HG02938 (cell line): ENCODE results near the gene LPIN2.

Source experiments
- ATAC-seq: cut with Tn5 transposase; IDR thresholded peaks from one replicate; pipeline ENCODE4 v1.9.1; 2021; ENCODE audit warnings: mild to moderate bottlenecking, moderate library complexity; ENCODE audit not compliant: unreplicated experiment

LPIN2 gene

DNA sequence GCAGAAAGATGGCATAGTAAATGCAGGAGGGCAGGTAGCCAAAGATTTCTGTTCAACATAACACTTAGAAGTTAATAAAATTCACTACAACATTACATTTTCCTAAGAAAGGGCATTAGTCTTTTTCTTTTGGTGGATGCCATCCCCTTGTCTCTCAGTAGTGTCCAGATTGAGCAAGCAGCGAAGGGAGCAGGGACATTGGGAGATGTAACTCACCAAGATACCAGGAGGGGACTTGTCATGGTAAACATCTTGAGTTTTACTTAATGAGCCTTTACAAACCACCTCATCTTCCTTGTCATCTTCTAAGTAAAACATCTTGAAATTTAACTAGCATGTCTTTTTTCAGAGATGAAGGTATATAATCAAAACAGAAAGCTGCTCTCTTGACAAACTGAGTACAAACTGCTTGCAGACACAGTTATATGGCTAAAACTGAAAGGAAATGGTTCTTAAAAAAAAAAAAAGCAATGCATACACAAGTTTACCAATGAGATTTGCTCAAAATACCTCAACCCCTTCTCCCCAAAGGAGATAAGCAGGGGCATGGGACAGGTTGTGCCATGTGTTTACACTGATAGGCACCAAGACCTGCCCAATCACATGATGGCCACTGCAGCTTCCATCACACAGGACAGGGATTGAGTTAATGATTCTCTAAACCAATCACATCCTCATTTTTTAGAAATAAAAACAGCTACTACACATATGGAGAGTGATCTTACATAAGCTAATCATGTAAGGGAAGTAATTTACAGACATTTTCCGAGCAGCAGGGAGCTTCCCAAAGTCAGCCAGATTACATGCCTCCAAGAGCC lies 30.3 kb downstream of the LPIN2 start:
- no peak for ATAC-seq

DNA sequence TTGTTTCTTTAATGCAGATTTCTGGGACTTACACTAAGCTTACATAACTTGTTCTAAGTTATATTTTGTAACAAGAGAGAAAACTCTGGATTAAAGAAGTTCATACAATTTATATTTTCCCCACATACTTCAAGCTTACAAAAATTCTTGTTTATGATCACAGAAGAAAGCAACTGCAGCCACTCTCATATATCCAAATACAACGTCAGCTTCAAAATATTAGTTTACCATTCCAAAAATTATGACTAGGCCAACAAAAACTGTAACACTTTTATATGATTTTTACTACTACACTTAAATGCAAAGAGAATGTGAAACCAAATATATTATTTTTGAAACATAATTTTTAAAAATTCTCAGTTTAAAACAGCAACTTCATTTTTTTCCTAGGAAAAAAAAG lies 30.9 kb downstream of the LPIN2 start:
- ATAC-seq, result no peak

DNA sequence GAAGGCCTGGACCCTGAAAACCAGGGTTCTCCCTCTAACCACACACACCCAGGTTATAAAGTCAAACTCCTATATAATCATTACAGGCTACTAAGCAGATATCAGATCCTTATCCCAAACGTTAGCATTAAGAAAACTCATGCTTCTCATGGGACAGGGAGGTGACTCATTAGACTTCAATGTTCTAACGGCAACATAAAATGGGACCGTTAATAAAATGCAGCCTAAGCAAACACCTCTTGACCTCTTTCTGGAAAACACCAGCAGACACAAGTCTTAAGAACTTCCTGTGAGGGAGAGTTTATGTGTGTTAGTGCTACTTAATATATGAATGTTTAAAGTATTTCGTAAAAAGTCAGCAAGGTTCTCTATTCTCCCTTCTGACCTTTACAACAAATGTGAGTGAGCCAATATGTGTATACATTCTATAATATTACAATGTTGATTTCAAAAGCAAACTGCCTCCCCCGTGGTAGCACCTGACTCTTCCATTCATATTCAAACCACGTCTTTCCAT lies 31.7 kb downstream of the LPIN2 start:
- no peak for ATAC-seq

DNA sequence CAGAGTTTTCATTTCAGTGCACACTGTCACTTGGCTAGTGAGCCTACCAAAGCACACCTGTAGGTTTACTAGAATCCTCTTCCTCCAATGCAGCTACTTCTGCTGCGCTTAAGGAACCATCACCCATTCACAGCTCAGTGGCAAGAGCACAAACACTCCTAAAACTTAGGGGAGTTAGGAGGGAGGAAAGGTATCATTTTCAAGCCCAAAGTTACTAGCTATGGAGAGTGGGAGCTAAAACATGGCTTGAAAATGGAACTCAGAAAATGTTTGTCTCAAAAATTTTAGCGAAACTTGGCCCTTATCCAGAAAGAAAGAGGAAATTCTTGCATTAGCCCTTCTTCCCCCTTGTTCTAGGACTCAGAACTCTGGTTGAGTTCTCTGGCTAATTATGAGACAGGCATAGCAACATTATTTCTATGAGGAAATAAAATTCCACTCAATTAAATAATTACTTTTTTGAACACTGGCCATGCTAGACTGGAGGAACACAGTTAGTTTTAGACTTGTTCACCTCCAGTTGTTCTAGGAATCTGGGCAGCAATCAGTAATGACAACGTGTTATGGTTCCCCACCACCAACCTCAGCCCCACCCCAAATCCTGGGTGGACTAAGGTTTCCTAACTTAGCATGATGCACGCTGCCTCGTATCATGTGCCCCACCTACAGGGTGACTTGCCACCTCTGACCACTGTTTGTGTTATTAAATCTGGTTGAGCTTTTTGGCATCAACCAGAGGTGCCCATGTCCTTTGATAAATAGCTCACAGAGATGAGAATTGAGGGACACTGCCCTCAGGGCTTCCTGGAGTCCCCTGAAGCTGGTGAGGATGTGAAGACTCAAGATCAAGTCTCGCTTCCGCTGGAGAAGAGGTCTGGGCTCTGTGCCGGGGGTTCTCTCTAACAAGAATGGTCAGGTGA lies 32.8 kb downstream of the LPIN2 start:
- ATAC-seq, result no peak

DNA sequence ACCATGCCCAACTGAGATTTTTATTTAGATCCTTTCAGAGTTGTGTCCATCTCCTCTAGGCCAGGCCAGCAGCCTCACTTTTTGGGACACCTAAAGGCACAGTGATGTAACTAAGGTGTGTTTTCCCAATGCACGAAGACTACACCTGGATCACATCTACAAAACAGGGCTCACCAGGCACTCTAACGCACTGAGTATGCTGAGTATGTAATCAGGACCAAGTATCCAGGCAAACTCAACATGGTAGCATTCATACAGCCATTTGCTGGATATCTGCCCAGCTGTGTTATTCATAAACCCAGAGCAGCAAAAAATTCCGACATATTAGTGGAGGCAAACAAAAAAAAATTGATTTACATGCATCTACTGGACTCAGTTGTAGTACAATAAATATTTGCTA lies 33.8 kb downstream of the LPIN2 start:
- no peak for ATAC-seq

DNA sequence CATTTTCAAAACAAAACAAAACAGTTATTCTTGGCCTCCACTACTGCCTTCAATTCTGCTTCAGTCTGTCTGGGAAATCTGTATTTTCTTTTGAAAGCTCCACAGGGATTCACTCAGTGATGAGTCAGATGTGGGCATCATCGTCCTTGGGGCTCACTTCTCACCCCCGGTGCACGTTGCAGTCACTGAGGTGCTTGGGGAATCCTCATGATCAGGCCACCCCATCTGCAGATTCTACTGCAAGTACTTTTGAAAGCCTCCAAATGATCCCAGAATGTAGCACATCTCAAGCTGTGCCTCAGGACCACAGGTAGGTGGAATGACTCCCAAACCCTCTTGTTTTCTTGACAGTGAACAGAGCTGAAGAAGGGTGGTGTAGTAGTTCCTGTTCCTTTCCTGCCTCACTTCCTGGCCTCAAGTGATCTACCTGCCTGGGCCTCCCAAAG lies 34.3 kb downstream of the LPIN2 start:
- peak; percentile 6 for ATAC-seq

DNA sequence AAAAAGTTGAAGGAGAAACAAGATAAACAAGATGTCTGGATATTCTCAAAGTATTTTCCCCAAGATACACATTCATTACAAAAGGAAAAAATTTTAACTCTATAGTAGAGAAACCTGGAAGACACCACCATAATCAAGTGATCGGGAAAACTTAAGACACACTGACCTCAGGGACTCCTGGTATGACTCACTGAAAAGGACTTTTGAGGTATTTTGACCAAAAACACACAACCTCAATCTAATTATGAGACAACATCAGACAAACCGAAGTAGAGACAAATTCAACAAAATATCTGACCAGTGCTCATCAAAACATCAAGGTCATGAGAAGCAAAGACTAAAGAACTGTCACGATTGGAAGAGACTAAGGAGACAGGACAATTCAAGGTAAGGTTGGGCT lies 34.7 kb downstream of the LPIN2 start:
- ATAC-seq, result peak; percentile 50

DNA sequence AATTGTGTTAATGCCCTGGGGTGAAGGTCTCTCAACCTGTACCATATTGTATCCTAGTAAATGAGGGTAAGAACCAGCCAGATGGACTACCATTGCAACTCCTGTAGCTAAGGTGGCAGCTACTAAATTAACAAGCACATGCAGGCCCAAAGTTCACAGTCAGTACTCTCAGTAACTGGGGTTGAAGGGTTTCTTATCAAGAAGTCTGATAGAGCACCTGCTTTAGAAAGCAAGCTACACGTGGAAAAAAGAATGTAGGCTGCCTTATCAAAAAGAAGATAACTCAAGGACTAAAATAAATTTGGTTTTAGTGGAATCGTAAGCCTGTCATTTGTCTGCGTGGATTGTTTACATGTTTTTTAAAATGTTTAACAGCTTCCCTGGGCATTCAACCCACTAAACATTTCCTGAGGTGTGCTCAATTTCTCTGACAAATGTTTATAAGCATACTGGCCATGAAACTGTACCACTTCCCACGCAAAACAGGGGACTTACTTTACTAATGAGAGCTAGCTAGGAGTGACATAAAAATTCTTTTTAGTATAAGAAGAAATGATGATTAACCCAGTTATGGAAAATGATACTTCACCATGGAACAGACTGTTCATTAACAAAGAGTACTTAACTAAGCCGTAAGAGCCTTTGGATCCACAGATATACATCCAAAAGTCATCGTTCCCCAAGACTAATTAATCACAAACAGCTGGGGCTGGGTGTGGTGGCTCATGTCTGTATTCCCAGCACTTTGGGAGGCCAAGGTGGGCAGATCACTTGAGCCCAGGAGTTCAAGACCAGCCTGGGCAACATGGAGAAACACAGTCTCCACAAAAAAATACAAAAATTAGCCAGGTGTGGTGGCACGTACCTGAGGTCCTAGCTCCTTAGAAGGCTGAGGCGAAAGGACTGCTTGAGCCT lies 36.5 kb downstream of the LPIN2 start:
- no peak for ATAC-seq

DNA sequence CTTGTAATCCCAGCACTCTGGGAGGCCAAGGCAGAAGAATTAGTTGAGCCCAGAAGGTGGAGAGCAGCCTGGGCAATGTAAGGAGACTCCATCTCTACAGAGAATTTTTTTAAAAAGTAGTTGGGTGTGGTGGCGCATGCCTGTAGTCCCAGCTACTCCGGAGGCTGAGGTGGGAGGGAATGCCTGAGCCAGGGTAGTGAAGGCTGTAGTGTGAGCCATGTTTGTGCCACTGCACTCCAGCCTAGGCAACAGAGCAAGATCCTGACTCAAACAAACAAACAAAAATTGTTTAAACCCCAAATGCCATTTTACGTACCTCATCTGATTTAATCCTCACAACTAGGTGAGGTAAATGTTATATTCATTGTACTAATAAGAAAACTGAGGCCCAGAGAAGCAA lies 38.2 kb downstream of the LPIN2 start:
- ATAC-seq, result no peak

DNA sequence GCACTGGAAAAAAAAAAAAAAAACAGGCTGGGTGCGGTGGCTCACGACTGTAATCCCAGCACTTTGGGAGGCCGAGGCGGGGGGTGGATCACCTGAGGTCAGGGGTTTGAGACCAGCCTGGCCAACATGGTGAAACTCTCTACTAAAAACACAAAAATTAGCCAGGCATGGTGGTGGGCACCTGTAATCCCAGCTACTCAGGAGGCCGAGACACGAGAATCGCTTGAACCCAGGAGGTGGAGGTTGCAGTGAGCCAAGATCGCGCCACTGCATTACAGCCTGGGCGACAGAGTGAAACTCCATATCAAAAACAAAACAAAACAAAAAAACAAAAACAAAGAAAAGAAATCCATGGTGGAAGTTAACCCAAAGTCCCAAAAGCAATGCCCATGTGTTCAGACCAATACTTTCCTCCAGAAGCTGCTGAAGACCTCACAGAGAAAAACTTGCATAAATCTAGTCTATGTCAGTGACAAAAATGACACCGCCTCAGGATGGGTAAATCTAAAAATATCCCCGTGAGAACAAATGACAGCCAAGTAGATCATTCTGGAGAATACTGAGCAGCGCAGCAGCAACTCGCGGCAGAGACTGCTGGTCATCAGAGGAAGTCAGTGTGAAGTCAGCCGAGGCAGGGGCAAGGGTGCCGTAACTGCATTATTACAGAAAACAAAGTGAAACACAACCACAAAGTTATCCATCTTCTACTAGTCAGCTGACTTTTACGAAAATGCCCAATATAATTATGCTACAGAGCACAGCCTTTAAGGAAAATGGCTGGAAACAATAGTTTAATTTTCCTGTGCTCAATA lies 41.0 kb downstream of the LPIN2 start:
- peak; percentile 85 for ATAC-seq

DNA sequence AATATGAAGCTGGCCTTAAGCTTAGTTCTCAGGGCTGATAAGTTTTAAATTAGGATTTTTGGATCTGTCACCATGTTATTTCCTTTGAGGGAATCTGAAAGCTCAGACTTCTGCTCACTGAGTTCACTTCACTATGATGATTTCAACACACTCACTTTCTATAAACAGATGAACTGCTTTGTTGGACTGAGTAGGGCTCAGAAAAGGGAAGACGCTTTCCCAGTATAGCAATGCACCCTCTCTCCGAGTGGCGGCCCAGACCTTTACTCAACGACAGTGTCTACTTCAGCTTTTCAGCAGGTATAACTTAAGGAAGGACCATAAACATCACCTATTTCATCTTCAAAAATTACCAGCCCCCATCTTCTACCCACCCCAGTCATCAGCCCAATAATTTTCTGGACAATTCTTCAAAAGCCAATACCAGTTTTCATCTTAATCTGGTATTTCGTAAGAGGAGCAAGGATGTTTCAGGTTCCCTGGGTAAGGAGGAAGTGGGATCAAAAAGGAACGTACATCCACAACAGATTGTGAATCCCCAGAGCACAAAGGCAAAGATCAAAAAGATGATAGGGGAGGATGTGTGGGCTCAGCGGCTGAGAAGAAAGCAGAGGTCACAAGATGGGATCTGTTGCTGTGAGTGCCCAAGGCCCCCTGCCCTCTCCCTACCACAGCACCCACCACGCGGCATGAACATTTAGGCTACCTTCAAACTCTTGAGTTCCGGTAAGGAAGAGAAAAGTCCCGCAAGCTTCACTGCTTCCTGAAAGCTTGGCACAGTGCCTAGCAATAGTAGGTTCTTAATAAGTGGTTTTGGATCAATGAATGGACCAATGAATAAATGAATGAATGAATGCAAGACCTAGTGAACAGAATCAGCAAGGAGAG lies 41.9 kb downstream of the LPIN2 start:
- no peak for ATAC-seq

DNA sequence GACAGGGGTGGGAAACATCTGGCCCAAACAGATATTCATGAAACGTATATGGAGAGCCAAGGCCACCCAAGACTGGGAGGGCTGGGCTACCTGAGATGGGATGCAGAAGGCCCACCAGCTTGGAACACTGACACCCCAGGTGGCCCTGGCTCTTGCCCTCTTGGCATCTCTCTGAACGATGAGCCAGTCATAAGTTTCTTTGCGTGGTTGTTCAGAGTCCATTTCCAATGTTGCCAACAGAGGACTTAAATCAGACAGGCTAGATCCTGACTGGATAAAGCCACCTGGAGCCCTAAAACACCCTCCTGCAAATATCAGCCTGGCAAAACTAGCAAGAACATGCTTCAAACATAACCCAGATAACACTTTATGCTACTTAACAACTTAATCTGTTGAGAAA lies 42.6 kb downstream of the LPIN2 start:
- no peak for ATAC-seq

DNA sequence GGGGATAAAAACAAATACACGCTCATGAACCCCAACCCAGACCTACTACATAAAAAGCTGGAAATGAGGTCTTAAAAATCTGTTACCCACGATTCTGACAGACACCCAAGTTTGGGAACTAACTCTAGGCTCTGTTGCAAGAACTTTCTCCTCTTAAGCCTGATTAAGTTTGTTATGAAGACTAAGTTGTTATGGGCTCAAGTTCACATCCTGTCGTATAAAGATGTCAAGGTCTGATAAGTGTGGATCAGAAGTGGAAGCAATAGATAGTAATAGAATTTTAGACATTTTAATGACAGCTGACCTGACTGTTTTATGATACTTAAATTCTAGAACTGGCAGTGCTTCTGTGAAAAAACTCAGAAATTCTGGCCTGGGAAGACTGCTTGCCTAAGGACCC lies 43.2 kb downstream of the LPIN2 start:
- no peak for ATAC-seq

DNA sequence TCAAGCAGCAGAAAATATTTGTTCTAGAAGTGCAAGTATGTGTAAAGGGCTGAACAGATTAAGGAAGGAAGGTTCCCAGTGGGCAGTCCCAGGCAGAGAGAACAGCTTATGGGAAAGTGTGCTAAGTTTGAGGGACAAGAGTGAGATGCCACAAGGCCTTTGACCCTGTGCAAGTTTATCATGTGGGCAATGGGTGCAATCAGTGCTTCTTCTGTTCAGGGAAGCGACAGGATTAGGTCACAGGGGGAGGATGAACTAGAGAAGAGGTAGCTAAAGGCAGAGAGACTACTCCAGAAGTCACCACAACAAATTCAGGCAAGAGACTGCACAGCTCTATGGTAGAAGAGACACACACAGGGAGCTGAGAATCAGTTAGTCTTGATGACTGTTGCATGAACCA lies 44.3 kb downstream of the LPIN2 start:
- no peak for ATAC-seq

DNA sequence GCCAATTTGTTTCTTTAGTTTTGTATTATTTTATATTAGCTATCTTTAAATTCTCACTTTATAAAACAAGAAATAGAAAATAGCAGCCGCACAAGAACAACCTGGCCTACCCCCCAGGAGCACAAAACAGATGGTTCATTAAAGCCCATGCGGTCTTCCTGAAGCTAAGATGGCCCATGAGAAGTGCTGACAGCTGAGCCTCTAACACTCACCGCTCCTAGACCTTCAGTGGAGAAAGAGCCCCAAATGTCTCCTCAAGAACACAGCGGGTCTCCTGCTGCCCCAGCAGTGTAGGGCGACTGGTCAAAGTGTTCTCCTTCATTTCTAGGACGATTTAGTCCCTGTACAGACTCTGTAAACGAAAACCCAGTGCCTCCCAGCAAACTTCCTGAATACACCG lies 45.1 kb downstream of the LPIN2 start:
- ATAC-seq, result no peak

DNA sequence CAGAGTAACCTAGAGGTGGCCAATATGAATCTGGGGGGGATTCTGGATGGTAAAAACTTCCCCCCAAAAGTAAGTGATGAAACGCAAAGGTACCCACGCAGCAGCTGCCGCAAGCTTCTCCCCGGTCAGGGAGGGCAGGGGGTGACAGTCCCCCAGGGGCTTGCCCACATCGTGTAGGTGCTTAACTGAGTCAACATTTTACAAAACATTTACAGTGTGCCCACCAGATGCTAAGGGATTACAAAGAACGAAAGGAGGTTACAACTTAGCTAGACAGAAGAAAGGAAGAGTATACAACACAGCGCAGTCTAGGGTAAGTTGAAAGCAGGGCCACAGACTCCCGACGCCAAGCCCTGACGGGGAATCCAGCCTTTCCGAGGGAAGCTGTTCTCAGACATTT lies 45.6 kb downstream of the LPIN2 start:
- no peak for ATAC-seq

DNA sequence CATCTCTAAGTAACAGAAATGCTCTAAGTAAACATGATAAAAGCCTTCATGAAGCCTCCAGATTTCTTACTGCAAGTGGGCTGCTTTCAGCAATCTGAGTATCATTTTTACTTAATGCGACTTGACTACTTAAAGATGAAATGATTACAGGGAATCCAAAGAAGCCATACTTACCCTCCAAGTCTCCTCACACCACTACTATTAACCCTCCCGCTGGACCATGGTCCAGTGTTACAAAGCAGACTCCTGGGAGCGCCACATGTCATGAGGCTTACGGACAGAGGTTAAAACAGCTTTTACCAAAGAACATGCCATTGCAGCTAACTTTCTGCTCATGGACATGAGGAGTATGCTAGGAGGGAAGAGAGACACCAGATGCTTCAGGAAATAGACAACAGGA lies 46.4 kb downstream of the LPIN2 start:
- ATAC-seq, result no peak

DNA sequence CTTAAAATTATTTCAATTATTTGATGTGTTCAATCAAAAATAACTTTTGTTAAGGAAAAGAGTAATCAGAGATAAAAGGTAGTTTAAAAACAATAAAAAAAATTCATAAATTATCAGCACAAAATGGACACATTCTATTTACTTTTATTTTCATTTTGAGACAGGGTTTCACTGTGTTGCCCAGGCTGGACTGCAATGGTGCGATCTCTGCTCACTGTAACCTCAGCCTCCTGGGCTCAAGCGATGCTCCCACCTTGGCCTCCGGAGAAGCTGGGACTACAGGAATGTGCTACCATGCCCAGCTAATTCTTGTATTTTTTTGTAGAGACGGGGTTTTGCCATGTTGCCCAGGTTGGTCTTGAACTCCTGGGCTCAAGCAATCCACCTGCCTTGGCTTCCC lies 47.1 kb downstream of the LPIN2 start:
- no peak for ATAC-seq
